ENCODE measurements around the gene SGPL1. TPM values are rescaled to one million over a fixed set of nuclear protein-coding genes. Genes with fewer than 3 reads are reported as not detected.

Gene SGPL1
- total RNA-seq, 5 donors from 2014 or later (not counting 1 experiment from before 2014, with no cell fraction given) = 25.0 to 36.8 (median 27.9) TPM

DNA sequence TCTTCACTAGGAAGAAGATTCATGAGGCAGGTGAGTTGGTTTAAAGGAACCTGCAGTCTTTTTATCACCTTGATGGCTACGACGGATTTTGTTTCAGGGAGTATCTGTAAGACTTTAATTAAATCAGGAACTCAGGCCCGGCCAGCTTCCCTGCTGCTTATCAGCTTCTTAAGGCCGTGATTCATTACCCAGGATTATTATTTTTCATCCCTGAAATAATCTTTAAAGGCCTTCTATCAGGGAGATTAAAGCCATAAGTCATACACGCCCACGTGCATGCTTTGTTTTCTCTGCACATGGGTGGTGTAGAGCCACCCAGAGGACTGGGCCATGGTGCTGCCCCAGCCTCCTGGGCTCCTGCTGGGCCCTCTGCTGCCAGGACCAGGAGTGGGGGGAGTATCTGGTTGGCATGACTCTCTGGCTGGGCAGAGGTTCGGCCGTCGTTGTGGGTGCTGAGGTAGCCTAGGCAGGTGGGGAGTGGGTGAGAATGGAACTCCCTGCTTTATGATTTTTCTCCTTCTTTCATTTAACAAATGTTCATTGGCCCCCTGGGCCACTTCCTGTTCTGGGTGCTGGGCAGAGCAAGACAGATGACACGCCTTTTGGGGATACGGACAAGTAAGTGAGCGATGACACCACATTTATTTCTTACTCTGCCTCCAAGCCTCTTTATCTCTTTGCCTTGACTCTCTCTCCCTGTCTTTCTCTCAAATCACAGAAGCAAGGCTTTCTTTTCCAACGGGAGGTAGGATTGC, 111.6 kb downstream of the SGPL1 start:
- H3K36me3 Mint-ChIP-seq = no peaks in the 10 kb centered on the region
- peaks cover 0 to 4% of the 10 kb centered on the region in 2 experiments for H3K4me1 ChIP-seq (ENCODE audit: control insufficient read depth in 1 of 2, extremely low read depth in 1 of 2, insufficient read depth in 2 of 2, low read length in 2 of 2)
- POLR2A ChIA-PET = no interaction called here

GRCh38 chr10:70928140-70928539, 112.4 kb downstream of the SGPL1 start:
- Mint-ChIP-seq H3K36me3 (no peaks in the 10 kb centered on the region), H3K4me1 (peaks cover 6 to 8% (median 6%) of the 10 kb centered on the region in 3 donors), H3K4me3 (no peak overlapping the region), H3K27ac (no peak overlapping the region), H3K9me3 (no peaks in the 10 kb centered on the region), H3K27me3 (peaks cover 3 to 7% of the 10 kb centered on the region in 2 donors)
- peaks cover 0 to 4% of the 10 kb centered on the region in 2 experiments for H3K4me1 ChIP-seq (ENCODE audit: control insufficient read depth in 1 of 2, extremely low read depth in 1 of 2, insufficient read depth in 2 of 2, low read length in 2 of 2)
- ATAC-seq (replicated peaks in 1 of 4) (no peak), DNase-seq (no peak)
- H3K36me3 ChIP-seq (ENCODE audit: control insufficient read depth in 2 of 2, extremely low read depth in 1 of 2, insufficient read depth in 1 of 2, low read length in 1 of 2) = no peaks in the 10 kb centered on the region
- H3K4me3 ChIP-seq (ENCODE audit: control insufficient read depth in 1 of 2, extremely low read depth in 1 of 2, low read length in 1 of 2) = no peak overlapping the region
- POLR2A ChIA-PET = no interaction called here
- H3K9me3 ChIP-seq = no peaks in the 10 kb centered on the region
- H3K27me3 ChIP-seq (replicated peaks in 1 of 2; ENCODE audit: control insufficient read depth in 2 of 2, extremely low read depth in 1 of 2, insufficient read depth in 2 of 2, low read length in 1 of 2) = peaks cover 0 to 17% of the 10 kb centered on the region in 2 experiments
- CTCF ChIA-PET = no interaction called here
- 65% methylated on average over 7 of the region's 8 CpGs for WGBS (ENCODE audit: insufficient coverage)
- H3K27ac ChIP-seq (ENCODE audit: low read length) = no peak overlapping the region

More for the DNA sequence above, 111.6 kb downstream of the SGPL1 start:
- Mint-ChIP-seq H3K4me1 (peaks cover 6 to 8% (median 6%) of the 10 kb centered on the region in 3 donors), H3K4me3 (no peak overlapping the region), H3K27me3 (peaks cover 3 to 7% of the 10 kb centered on the region in 2 donors), H3K27ac (no peak overlapping the region), H3K9me3 (no peaks in the 10 kb centered on the region)
- H3K9me3 ChIP-seq = no peaks in the 10 kb centered on the region
- WGBS (ENCODE audit: insufficient coverage) = 77% methylated on average over 4 of the region's 13 CpGs
- peaks cover 0 to 14% of the 10 kb centered on the region in 2 experiments for H3K27me3 ChIP-seq (replicated peaks in 1 of 2; ENCODE audit: control insufficient read depth in 2 of 2, extremely low read depth in 1 of 2, insufficient read depth in 2 of 2, low read length in 1 of 2)
- H3K36me3 ChIP-seq (ENCODE audit: control insufficient read depth in 2 of 2, extremely low read depth in 1 of 2, insufficient read depth in 1 of 2, low read length in 1 of 2) = no peaks in the 10 kb centered on the region
- no peak overlapping the region for H3K27ac ChIP-seq (ENCODE audit: low read length)
- no peak overlapping the region for H3K4me3 ChIP-seq (ENCODE audit: control insufficient read depth in 1 of 2, extremely low read depth in 1 of 2, low read length in 1 of 2)
- ATAC-seq (replicated peaks in 1 of 4) (no peak), DNase-seq (no peak)
- CTCF ChIA-PET = no interaction called here

DNA sequence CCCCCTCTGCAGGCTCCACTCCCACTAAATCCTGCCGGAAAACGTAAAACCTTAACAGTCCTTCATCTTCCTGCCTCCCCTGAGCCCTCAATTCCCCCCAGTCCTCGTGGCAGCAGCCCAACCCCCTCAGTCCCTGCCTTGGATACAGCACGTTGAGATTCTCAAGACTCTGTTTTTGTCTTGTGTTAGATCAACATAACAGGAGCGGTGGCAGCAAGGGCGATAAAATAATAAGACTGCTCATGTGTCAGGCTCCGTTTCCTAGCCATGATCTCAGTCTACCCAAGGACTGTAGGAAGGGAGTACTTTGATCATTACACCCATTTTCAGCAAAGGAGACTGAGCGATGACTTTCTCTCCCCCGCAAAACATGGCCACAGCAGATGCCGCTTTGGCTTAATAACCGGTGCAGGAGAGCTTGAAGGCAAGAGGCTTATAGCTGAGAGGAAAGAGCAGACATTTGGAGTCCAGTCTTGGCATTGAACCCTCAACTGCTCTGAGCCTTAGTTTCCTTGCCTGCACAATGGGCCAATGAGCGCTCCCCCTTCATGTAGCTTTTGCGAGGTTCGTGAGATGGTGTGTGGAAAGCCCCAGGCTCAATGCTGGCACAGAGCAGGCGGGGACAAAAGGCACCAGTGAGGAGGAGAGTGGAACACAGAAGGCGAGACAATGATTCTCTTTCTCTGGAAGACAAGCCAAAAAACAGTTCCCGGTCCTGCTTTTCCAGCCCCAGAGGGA, 114.7 kb downstream of the SGPL1 start:
- POLR2A ChIA-PET = no interaction called here
- no peaks in the 10 kb centered on the region for H3K36me3 ChIP-seq (ENCODE audit: control insufficient read depth in 2 of 2, extremely low read depth in 1 of 2, insufficient read depth in 1 of 2, low read length in 1 of 2)

More for the DNA sequence above, 114.7 kb downstream of the SGPL1 start:
- Histone ChIP-seq H3K4me1 (ENCODE audit: control insufficient read depth in 1 of 2, extremely low read depth in 1 of 2, insufficient read depth in 2 of 2, low read length in 2 of 2) (peaks cover 0 to 3% of the 10 kb centered on the region in 2 experiments), H3K27me3 (replicated peaks in 1 of 2; ENCODE audit: control insufficient read depth in 2 of 2, extremely low read depth in 1 of 2, insufficient read depth in 2 of 2, low read length in 1 of 2) (peaks cover 0 to 16% of the 10 kb centered on the region in 2 experiments), H3K4me3 (ENCODE audit: control insufficient read depth in 1 of 2, extremely low read depth in 1 of 2, low read length in 1 of 2) (no peak overlapping the region), H3K27ac (ENCODE audit: low read length) (no peak overlapping the region), H3K9me3 (no peaks in the 10 kb centered on the region)
- no peak for ATAC-seq (replicated peaks in 1 of 4)
- DNase-seq = no peak
- H3K9me3 Mint-ChIP-seq = no peaks in the 10 kb centered on the region
- H3K4me1 Mint-ChIP-seq = peaks cover 2% of the 10 kb centered on the region in 3 donors
- CTCF ChIA-PET = no interaction called here
- H3K36me3 Mint-ChIP-seq = no peaks in the 10 kb centered on the region
- WGBS (ENCODE audit: insufficient coverage) = 82% methylated on average over 12 of the region's 17 CpGs
- H3K27me3 Mint-ChIP-seq = no peaks in the 10 kb centered on the region
- no peak overlapping the region for H3K4me3 Mint-ChIP-seq
- no peak overlapping the region for H3K27ac Mint-ChIP-seq

Other genes starting within 250 kb of the SGPL1 start
- gene PRF1, start 213.2 kb upstream of the SGPL1 start, total RNA-seq = 100 to 1,000 TPM in 1 of 5 donors, 10 to 100 TPM in 4; 32.6 to 146 (median 63.0) TPM
- gene ADAMTS14, start 143.4 kb upstream of the SGPL1 start, total RNA-seq = under 1 TPM in 4 of 5 donors, not detected in 1; 0.09 to 0.13 (median 0.10) TPM
- not detected for gene TBATA, start 30.6 kb upstream of the SGPL1 start, total RNA-seq
- gene PCBD1, start 72.6 kb downstream of the SGPL1 start, total RNA-seq = 10 to 100 TPM in 1 of 5 donors, 1 to 10 TPM in 4; 6.5 to 10.0 (median 9.2) TPM

All from T-cell (primary cell).